GM12801 (cell line): ENCODE results near the gene SNX32.

Experiments
- CTCF ChIP-seq: IDR thresholded peaks from one replicate; pipeline ENCODE4 v1.5.1; 2011; ENCODE audit warnings: control low read depth; ENCODE audit not compliant: insufficient read length; ENCODE audit errors: extremely low read depth

Gene SNX32

GRCh38 chr11:65861533-65862183 is 27.9 kb downstream of the SNX32 start:
- no peak for TF ChIP-seq CTCF

GRCh38 chr11:65862191-65862735 is 28.5 kb downstream of the SNX32 start:
- no peak for TF ChIP-seq CTCF

- no peak for TF ChIP-seq CTCF
These were observed 29.5 kb downstream of the SNX32 start for GRCh38 chr11:65862941-65863888.

DNA sequence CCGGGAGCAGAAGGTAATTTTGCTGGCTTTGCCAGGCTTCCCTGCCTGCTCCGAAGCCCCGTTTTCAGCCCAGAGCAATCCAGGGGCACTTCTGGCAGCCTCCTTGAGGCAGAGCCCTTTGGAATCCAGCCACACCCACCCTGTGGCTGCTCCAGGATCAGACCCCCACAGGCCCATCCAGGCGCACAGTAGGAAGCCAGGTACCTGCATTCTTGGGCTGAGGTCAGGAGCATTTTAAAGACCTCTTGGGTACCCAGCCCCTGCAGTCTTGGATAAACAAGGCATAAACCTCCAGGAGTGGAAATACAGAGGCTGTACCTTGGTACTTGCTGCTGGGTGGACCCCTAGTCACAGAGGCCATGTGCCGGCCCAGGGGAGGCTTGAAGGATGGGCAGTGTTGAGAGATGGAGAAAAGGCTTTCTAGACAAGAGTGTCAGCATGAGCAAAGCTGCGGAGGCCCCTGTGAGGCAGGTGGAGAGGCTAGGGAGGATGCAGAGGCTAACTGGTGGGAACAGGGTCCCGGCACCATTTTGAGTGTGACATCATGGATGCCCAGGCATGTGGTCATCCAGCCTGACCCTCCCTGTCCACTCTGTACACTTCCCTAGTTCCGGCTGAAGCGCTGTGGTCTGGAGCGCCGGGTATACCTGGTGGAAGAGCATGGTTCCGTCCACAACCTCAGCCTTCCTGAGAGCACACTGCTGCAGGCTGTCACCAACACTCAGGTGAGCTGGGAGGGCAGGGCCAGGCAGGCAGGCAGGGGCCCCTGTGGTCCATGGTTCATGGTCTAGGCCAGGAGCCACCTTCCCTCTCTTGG is 30.3 kb downstream of the SNX32 start:
- TF ChIP-seq CTCF, result no peak

DNA sequence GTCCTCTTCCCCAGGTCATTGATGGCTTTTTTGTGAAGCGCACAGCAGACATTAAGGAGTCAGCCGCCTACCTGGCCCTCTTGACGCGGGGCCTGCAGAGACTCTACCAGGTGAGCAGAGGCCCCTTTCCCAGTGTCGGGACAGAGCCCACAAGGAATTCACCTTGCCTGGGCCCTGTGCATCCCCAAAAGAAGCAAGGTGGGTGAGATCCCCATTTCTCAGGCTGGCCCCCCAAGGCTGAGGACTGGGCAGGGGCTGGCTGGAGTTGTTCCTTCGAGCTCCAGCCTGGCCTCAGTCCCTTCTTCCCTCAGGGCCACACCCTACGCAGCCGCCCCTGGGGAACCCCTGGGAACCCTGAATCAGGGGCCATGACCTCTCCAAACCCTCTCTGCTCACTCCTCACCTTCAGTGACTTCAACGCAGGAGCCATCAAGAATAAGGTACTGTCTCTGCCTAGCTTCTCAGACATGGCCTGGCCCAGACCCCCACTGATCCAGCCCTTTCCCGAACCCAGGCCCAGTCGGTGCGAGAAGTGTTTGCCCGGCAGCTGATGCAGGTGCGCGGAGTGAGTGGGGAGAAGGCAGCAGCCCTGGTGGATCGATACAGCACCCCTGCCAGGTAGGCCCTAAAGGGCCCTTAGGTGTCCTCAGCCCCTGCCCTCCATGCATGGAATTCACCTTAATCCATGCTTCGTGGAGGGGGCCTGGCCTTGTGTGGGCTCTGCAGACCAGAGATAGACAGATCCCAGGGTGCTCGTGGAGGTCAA is 31.1 kb downstream of the SNX32 start:
- no peak for TF ChIP-seq CTCF

DNA sequence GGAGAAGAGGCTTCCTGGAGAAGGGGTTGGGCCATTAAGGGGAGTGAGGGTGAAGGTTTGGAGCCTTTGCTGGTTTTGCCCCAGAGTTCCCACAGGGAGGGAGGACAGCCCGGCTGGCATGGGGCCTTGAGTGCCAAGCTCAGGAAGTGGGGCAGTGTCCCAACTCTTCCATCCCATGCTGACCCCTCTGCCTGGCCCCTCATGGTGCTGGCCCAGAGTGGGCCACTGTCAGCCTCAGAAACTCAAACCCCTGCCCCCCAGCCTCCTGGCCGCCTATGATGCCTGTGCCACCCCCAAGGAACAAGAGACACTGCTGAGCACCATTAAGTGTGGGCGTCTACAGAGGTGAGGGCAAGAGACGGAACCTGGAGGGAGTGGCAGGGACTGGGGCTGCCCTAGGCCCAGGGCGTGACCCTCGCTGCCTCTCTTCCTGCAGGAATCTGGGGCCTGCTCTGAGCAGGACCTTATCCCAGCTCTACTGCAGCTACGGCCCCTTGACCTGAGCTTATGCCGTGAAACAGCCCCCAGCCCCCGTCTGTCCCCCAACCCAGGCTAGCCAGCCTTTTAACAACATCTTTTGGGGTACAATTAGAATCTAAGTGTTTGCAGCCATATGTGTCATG is 31.9 kb downstream of the SNX32 start:
- TF ChIP-seq CTCF, result no peak
